GM12865 (cell line): Measurements from ENCODE around the gene TIPRL.
"Not testable (repeated sequence)": the region's sequence is repeated elsewhere in the genome, so short reads cannot be mapped to it uniquely, and the experiment has no call there.

Source experiments
- DNase-seq: peaks from one replicate; pipeline ENCODE4 v3.0.0; 2010; ENCODE audit warnings: low read depth
- H3K4me3 ChIP-seq: 2 replicates; pipeline ENCODE4 v1.5.1; 2011; ENCODE audit warnings: mild to moderate bottlenecking, low read depth, low read length, control low read depth
- CTCF ChIP-seq: IDR thresholded peaks from 2 replicates; pipeline ENCODE4 v1.5.1; 2011; ENCODE audit warnings: low read length, control low read depth, low read depth, inconsistent platforms; ENCODE audit not compliant: insufficient read depth; ENCODE audit errors: missing control alignments

The TIPRL gene

GRCh38 chr1:168146160-168146539 lies 32.6 kb upstream of the TIPRL start:
- H3K4me3 ChIP-seq, result no peak overlapping the region
- TF ChIP-seq CTCF, result no peak
- DNase-seq, result no peak

GRCh38 chr1:168146626-168147025 lies 32.1 kb upstream of the TIPRL start:
- no peak for TF ChIP-seq CTCF
- DNase-seq, result no peak
- H3K4me3 ChIP-seq, result no peak overlapping the region

- TF ChIP-seq CTCF, result no peak
- DNase-seq, result peak; percentile 63
- H3K4me3 ChIP-seq, result peak overlapping the region; percentile 20; the same call in 1 of the 2 replicates
Measured at GRCh38 chr1:168148916-168149315, 29.8 kb upstream of the TIPRL start.

GRCh38 chr1:168150283-168150682 lies 28.5 kb upstream of the TIPRL start:
- H3K4me3 ChIP-seq, result no peak overlapping the region
- TF ChIP-seq CTCF, result no peak
- no peak for DNase-seq

- no peak overlapping the region for H3K4me3 ChIP-seq
- DNase-seq, result no peak
- TF ChIP-seq CTCF, result no peak
Measured at GRCh38 chr1:168151935-168152334, 26.8 kb upstream of the TIPRL start.

GRCh38 chr1:168154707-168155106 lies 24.1 kb upstream of the TIPRL start:
- not testable (repeated sequence) for DNase-seq, H3K4me3 ChIP-seq

- no peak for TF ChIP-seq CTCF
- H3K4me3 ChIP-seq, result no peak overlapping the region
- no peak for DNase-seq
Measured at GRCh38 chr1:168155910-168156309, 22.9 kb upstream of the TIPRL start.

- TF ChIP-seq CTCF, result no peak
- DNase-seq, result no peak
- no peak overlapping the region for H3K4me3 ChIP-seq
Measured at GRCh38 chr1:168157638-168158037, 21.1 kb upstream of the TIPRL start.
